Keratinocyte (primary cell): ENCODE data around the gene NOL12. TPM values are rescaled to one million over a fixed set of nuclear protein-coding genes. Genes with fewer than 3 reads are reported as not detected.

Experiments used
- DNase-seq: peaks from one replicate; pipeline ENCODE4 v3.0.0-alpha.2; 2011; ENCODE audit warnings: low read depth, missing footprints, low spot score
- FAIRE-seq: peaks from 2 replicates; lab custom pipeline; 2011; peaks lifted over from hg19 to GRCh38; lab: Jason Lieb, UNC
- H2AFZ ChIP-seq: 2 replicates; pipeline ENCODE4 v1.6.0; 2012; ENCODE audit warnings: low read length, control low read depth, inconsistent platforms; ENCODE audit not compliant: control insufficient read depth
- H3K27ac ChIP-seq: 2 replicates; pipeline ENCODE4 v1.5.1; 2011; ENCODE audit warnings: low read length; ENCODE audit not compliant: control insufficient read depth, insufficient read depth
- H3K27me3 ChIP-seq: 3 replicates; pipeline ENCODE4 v1.6.0; 2011; ENCODE audit warnings: low read length; ENCODE audit not compliant: control insufficient read depth, insufficient read depth; ENCODE audit errors: extremely low read depth
- H3K36me3 ChIP-seq, 2 experiments: 2 replicates in 1 of 2; 3 replicates in 1 of 2; pipeline ENCODE4 v1.5.1; 2011; ENCODE audit warnings: low read length in 2 of 2, mild to moderate bottlenecking in 1 of 2; ENCODE audit not compliant: control insufficient read depth in 2 of 2, insufficient read depth in 2 of 2; ENCODE audit errors: extremely low read depth in 1 of 2
- H3K4me1 ChIP-seq: 3 replicates; pipeline ENCODE4 v1.5.1; 2011; ENCODE audit warnings: low read length; ENCODE audit not compliant: control insufficient read depth, insufficient read depth; ENCODE audit errors: extremely low read depth
- H3K4me2 ChIP-seq: 3 replicates; pipeline ENCODE4 v1.6.0; 2011; ENCODE audit warnings: low read depth, low read length; ENCODE audit not compliant: control insufficient read depth, insufficient read depth; ENCODE audit errors: extremely low read depth
- H3K4me3 ChIP-seq, 3 experiments: fragments of 200-600 bp in 1 of 3; sonication (generic) in 1 of 3; 2 replicates in 2 of 3; 3 replicates in 1 of 3; pipeline ENCODE4 v1.5.1; 2011 to 2016; ENCODE audit warnings: low read length in 3 of 3, mild to moderate bottlenecking in 3 of 3, control low read depth in 2 of 3, inconsistent platforms in 1 of 3, low read depth in 1 of 3, mixed read lengths in 1 of 3, mixed run types in 1 of 3, moderate library complexity in 1 of 3; ENCODE audit not compliant: control insufficient read depth in 2 of 3, insufficient read depth in 2 of 3; ENCODE audit errors: extremely low read depth in 1 of 3
- H3K79me2 ChIP-seq: 2 replicates; pipeline ENCODE4 v1.6.0; 2012; ENCODE audit warnings: low read length; ENCODE audit not compliant: control insufficient read depth, insufficient read depth
- H3K9ac ChIP-seq: 3 replicates; pipeline ENCODE4 v1.6.0; 2011; ENCODE audit warnings: low read length; ENCODE audit not compliant: control insufficient read depth, insufficient read depth; ENCODE audit errors: extremely low read depth
- H3K9me1 ChIP-seq: 3 replicates; pipeline ENCODE4 v1.6.0; 2011; ENCODE audit warnings: low read length; ENCODE audit not compliant: control insufficient read depth, insufficient read depth; ENCODE audit errors: extremely low read depth
- H3K9me3 ChIP-seq: 2 replicates; pipeline ENCODE4 v1.5.1; 2012; ENCODE audit warnings: low read depth, low read length; ENCODE audit not compliant: control insufficient read depth
- H4K20me1 ChIP-seq: 3 replicates; pipeline ENCODE4 v1.6.0; 2011; ENCODE audit warnings: low read length; ENCODE audit not compliant: control insufficient read depth, insufficient read depth; ENCODE audit errors: extremely low read depth
- CTCF ChIP-seq, 3 experiments: IDR thresholded peaks in 1 of 3; conservative IDR thresholded peaks in 1 of 3; optimal IDR thresholded peaks in 1 of 3; 2 replicates in 2 of 3; 3 replicates in 1 of 3; pipeline versions ENCODE3 to v1.5.1; 2011; ENCODE audit warnings: low read length in 3 of 3, mild to moderate bottlenecking in 3 of 3, moderate library complexity in 2 of 3, control low read depth in 1 of 3, inconsistent platforms in 1 of 3; ENCODE audit not compliant: insufficient read depth in 2 of 3; ENCODE audit errors: extremely low read depth in 1 of 3
- EZH2 ChIP-seq: IDR thresholded peaks from one replicate; pipeline ENCODE4 v1.6.1; 2012; ENCODE audit warnings: inconsistent platforms, mild to moderate bottlenecking, low read length, moderate library complexity
- dilution Hi-C: fragments of 300-500 bp; cut with MboI; formaldehyde crosslinking; loops from one replicate; pipeline ENCODE4 v1.7.0; 2020; ENCODE audit warnings: low sequenced_read_pairs; ENCODE audit not compliant: extremely low pct_ligation_motif_present
- polyA plus RNA-seq, 5 experiments: library from polyadenylated mRNA; depleted of rRNA in 3 of 5; stranded (reverse) in 3 of 5; stranded (forward) in 1 of 5; unstranded in 1 of 5; fragments of >200 nt; gene quantifications; 1 replicate in 1 of 5; 2 replicates in 3 of 5; 3 replicates in 1 of 5; pipeline versions ENCODE4 v1.2.1 to v1.2.3, GENCODE V29; 2011 to 2012; ENCODE audit warnings: missing spikeins in 2 of 5, low read depth in 1 of 5, low replicate concordance in 1 of 5

The NOL12 gene
- polyA plus RNA-seq, 1 donor (not counting 4 experiments of a cell fraction or from before 2014, with no cell fraction given), result 23.8 TPM

GRCh38 chr22:37674248-37674647 is 11.9 kb upstream of the NOL12 start:
- FAIRE-seq (no peak), DNase-seq (no peak)
- peaks cover 18% of the 10 kb centered on the region for H3K79me2 ChIP-seq
- H4K20me1 ChIP-seq, result no peaks in the 10 kb centered on the region
- H3K4me2 ChIP-seq, result no peak overlapping the region
- no peak overlapping the region for H3K9ac ChIP-seq
- dilution Hi-C loops, result no loop called here
- H3K9me1 ChIP-seq, result no peaks in the 10 kb centered on the region
- no peaks in the 10 kb centered on the region for H3K36me3 ChIP-seq
- TF ChIP-seq CTCF (optimal IDR thresholded peaks at IDR 0.05 in 1 of 3, IDR thresholded peaks at IDR 0.05 in 1 of 3, conservative IDR thresholded peaks at IDR 0.05 in 1 of 3; ENCODE audit: extremely low read depth in 1 of 3, insufficient read depth in 2 of 3, low read length in 3 of 3) (no peak), EZH2 (no peak)
- peaks cover 25% of the 10 kb centered on the region for H3K4me1 ChIP-seq
- H3K27me3 ChIP-seq, result no peaks in the 10 kb centered on the region
- no peak overlapping the region for H3K4me3 ChIP-seq
- no peak overlapping the region for H2AFZ ChIP-seq
- no peak overlapping the region for H3K27ac ChIP-seq
- no peaks in the 10 kb centered on the region for H3K9me3 ChIP-seq

GRCh38 chr22:37674951-37675929 is 10.9 kb upstream of the NOL12 start, which contains the start of gene LGALS1:
Gene LGALS1 (plus strand): TSS chr22:37675636. CDS start chr22:37675703, 67 bp downstream.
- H3K9ac ChIP-seq, result peak within 1 kb of the TSS; percentile 83
- H4K20me1 ChIP-seq, result peaks cover 7% of the 10 kb centered on the region
- H3K27me3 ChIP-seq, result no peaks in the 10 kb centered on the region
- DNase-seq, result peak; percentile 59
- H3K36me3 ChIP-seq, result peaks cover 0 to 4% of the 10 kb centered on the region in 2 experiments
- peaks cover 25% of the 10 kb centered on the region for H3K4me1 ChIP-seq
- peak within 1 kb of the TSS; percentile 89 for H3K4me2 ChIP-seq
- FAIRE-seq, result peak; percentile 56
- dilution Hi-C loops, result no loop called here
- peaks cover 18% of the 10 kb centered on the region for H3K79me2 ChIP-seq
- H3K9me1 ChIP-seq, result no peaks in the 10 kb centered on the region
- H3K4me3 ChIP-seq, result peak within 1 kb of the TSS; percentile 62 to 90 (median 69)
- H3K27ac ChIP-seq, result peak within 1 kb of the TSS; percentile 80
- TF ChIP-seq EZH2, result no peak
- TF ChIP-seq CTCF (optimal IDR thresholded peaks at IDR 0.05 in 1 of 3, IDR thresholded peaks at IDR 0.05 in 1 of 3, conservative IDR thresholded peaks at IDR 0.05 in 1 of 3; ENCODE audit: extremely low read depth in 1 of 3, insufficient read depth in 2 of 3, low read length in 3 of 3), result peak in 1 of 3 experiments; percentile 16
- H2AFZ ChIP-seq, result peak within 1 kb of the TSS; percentile 43
- no peaks in the 10 kb centered on the region for H3K9me3 ChIP-seq
